Frontal cortex (tissue), 4 donors: Measurements from ENCODE around the gene SLC6A11. TPM values are rescaled to one million over a fixed set of nuclear protein-coding genes. Genes with fewer than 3 reads are reported as not detected.
A peak's percentile ranks its signal among the peaks of the same experiment; 100 is the strongest.

ENCODE experiments used
- DNase-seq, 2 donors: peaks; one replicate each; pipeline ENCODE4 v3.0.0; 2012; ENCODE audit warnings: low spot score in 2 of 2
- FAIRE-seq: peaks from 2 replicates; lab custom pipeline; 2012; peaks lifted over from hg19 to GRCh38; lab: Jason Lieb, UNC
- total RNA-seq: library from RNA; depleted of rRNA; stranded (reverse); fragments of >200 nt; gene quantifications from one replicate; pipeline ENCODE4 v1.2.3, GENCODE V29; 2014
- donor health status: control.
- donor health status: control.
- donor health status: control.

Gene SLC6A11
- total RNA-seq, 1 donor from 2014 or later: 27.3 TPM

DNA sequence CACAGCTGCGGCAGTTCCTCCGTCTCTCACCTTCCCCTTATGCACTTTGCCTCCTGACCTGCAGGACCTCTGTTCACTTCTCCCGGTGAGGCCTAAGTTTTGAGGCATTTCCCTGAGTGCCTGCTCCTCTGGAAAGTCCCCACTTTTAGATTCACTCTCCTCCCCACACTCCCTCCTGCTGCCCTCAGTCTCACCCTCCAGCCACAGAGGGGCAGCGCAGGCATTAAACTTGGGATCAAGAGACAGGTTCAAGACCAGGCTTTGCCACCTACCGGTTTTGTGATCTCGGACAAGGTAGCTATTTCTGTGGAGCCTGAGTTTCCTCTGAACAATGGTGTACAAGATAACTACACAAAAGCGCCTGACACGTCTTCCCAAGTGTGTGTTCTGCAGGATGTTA lies 19.4 kb downstream of the SLC6A11 start:
- DNase-seq (no peak), FAIRE-seq (no peak)

DNA sequence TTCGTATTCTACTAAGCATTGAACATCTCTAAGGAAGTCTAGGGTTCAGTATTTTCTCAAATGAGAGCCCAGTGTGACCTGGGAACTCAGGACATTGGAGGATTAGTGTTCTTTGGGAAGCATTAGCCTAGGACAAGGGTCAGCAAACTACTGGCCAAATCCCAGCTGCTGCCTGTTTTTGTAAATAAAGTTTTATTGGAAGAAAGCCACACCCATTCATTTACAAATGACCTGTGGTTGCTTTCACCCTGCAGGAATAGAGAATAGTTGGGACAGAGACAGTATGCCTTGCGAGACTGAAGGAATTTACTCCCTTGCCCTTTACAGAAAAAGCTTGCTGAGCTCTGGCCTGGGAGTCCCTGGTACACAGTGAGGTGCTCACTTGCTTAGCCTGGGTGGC lies 20.6 kb downstream of the SLC6A11 start:
- no peak for DNase-seq
- no peak for FAIRE-seq

DNA sequence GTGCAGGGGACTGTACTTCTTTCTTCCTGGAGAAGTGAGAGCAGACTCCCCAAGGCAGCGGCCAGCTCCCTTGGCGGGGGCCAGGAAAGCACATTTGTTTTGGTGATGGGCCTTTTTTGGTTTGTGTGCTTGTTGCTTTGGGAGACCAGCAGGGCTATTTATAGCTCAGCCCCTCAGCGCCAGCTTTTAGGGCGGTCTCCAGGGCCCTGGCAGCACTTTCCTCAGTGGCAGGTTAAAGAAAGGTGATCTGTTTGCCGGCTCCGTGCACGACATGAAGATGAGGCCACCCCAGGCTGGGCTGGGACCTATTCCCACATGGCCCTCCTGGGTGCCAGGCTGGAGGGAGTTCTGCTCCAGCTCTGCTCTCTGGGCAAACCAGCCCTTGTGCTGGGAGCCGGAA lies 21.8 kb downstream of the SLC6A11 start:
- DNase-seq (no peak), FAIRE-seq (no peak)

DNA sequence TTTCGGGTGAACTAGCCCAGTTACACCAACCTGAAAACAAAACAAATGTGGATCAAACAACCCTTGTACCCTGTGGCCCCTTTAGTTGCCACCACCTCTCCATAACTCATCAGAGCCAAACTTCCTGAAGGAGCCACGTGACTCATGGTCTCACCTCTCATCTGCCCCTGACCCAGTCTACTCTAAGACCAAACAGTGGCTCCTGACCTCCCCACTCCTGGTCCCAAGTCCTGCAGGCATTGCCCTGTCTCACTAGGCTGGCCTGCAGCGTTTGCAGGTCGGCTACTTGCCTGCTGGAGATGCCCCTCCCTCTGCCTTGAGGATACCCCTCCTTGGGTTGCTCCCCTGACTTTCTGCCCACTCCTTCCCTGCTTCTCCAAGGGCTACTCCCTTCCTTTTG lies 23.1 kb downstream of the SLC6A11 start:
- DNase-seq (no peak), FAIRE-seq (no peak)

DNA sequence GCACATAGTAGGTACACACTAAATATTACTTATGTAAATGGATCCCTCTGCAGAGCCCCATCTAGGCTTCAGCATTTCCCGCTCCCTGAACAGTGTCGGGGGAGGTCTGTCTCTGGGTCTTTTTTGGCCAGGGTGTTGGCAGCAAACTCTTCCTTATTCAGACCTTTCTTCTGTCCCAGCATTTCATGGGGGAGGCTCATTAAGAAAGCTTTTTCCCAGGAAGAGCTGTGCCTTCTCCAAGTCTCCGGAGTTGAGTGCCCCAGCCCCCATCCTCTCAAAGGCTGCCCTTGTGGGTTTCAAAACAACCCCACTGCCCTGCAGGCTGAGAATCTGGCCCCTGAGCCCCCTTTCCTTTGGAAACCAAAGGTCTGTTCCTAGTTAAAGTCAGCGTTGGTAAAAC lies 25.1 kb downstream of the SLC6A11 start:
- FAIRE-seq (no peak), DNase-seq (no peak)

DNA sequence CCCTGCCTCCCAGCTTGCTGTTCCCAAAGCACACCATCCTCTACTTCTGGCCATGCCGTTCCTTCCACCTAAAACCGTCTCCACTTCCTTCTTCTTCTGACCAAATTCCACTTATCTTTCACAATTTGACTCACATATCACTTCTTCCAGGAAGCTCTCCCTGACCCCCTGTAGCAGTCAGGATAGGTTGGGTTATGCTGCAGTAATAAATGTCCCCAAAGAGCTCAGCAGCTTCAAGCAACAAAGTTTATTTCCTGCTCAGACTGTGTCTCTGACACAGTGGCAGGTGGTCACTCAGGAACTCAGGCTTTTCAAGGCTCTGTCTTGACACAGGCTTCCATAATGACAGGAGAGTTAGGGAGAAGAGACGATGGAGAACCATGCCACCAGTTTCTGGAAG lies 27.4 kb downstream of the SLC6A11 start:
- FAIRE-seq: no peak
- no peak for DNase-seq

DNA sequence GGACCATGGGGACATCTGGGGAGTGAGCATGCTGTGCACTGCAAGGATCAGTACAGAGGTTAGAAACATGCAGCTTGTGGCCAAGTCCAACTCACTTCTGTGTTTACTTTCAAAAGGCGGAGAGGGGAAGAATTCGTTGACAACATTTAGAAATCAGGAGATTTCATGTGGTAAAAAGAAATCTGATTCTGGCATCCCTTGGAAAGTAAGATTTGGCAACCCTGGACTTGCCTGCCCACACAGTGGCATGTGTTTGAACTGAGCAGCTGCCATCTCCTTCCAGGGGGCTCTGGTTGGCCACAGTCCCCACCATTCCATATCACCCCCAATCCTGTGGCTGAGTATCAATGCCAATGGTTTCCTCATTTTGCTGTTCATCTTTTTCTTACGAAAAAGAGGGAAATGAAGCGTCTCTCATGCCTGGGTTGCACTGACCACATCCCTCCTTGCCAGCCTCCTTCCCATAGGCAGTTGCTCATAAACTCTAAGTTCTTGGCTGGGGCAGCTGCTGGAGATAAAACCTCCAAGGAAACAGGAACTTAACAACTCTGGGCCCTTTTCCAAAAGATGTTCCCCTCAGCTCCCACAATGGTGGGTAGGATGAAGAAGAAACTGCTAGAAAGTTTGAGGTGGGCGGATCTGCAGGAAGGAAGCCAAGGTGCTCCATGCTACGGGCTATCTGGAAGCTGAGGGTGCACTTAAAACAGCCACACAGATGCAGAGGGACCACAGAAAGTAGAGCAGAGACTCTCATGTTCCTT lies 29.2 kb downstream of the SLC6A11 start:
- FAIRE-seq: no peak
- peak in 1 of 2 donors; percentile 22 for DNase-seq

DNA sequence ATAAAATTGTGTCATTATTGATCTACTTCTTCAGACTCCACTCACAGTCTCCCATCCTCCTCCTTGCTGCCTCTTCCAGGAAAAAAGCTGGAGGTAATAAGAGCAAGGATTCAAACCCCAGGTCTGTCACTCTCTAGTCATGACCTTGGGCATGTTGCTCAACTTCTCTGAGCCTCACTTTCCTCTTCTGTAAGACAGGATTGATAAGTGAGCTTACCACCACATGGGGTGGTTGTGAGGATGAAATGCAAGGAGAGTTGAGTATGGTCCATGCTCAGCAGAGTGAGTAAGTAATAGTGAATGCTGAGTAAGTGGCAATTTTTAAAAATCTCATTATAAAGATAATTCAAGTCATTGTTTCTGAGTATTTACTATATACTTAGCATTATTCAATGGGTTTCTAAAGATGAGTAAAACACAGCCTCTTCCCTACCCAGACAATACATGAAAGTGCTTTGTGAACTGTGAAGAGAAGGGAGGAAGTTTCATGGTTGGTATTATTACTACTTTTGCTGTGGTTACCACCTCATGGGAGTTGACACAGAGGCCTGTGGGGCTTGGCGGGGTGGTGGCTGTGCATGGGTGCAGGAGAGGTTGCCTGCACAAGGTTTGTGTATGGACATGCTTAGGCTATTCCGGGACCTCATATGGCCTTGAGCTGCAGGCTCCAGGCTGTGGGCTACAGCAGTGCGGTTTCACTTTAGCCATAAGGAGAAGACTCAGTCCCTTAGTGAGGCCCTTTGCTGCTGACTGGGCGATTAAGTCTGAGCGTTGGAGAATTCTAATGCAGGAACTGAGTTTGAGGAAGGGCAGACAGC lies 30.0 kb downstream of the SLC6A11 start:
- DNase-seq (no peak), FAIRE-seq (no peak)

DNA sequence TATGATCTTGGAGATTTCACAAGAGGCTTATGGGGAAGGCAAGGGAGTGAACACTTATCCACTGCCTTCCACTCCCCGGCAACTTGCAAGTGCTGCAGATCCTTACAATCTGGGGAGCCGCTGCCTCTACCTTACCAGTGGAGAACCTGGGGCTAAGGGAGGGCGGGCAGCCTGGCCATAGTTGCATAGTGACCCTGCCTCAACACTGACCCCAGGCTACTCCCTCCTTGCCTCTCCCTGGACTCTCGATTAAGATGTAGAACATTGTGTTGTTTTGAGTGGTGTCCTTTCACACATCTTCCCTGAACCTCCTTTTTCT lies 30.6 kb downstream of the SLC6A11 start:
- no peak for FAIRE-seq
- no peak for DNase-seq

DNA sequence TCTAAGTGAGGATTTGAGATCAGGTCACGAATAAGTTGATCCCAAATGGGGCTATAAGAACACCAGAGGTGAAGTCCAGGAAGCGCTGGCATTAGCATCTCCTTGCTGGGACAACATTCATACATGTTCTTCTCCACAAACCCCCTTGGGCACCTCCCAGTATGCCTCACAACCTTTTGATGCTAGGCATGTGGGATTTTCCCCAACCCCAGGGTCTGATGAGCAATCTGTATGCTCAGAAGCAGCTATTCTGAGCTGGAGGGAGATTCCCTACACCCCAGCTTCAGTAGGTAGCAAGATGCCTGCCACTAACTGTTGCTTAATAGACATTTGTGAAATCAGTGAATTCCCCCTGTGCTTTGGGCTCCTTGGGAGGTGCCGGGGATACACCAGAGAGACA lies 32.2 kb downstream of the SLC6A11 start:
- DNase-seq: no peak
- no peak for FAIRE-seq

DNA sequence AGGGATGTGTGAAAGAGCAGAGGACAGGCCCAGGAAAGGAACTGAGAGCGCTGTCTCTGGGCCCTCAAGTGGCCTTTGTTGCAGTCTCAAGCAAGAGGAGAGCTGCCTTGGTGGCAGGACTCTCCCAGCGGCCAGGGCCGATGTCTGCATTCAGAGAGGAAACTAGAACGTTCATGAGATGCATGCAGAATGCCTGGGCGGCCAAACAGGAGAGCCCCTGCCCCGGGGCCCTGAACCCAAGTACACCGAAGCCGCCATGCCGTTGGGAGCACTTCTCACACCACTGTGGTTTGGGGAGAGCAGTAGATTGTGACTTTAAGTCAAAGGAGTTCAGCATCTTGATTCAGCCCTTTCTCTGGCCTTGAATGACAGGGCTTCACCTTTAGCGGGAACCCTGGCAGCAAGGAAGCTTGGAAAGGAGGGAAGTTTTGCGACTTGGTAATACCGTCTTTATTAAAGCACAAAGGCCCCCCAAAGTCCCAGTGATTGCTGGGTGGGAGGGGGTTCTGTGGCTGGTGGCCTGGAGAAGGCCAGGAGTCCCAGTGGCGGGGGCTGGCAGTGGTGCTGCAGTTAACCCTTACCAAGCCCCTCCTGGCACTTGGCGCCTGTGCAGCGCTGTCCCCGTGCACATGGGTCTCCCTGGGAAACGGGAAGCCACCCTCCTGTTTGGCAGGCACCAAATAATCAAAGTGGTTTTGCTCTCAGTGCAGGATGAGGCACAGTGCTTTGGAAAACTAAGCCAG lies 36.2 kb downstream of the SLC6A11 start:
- no peak for FAIRE-seq

DNA sequence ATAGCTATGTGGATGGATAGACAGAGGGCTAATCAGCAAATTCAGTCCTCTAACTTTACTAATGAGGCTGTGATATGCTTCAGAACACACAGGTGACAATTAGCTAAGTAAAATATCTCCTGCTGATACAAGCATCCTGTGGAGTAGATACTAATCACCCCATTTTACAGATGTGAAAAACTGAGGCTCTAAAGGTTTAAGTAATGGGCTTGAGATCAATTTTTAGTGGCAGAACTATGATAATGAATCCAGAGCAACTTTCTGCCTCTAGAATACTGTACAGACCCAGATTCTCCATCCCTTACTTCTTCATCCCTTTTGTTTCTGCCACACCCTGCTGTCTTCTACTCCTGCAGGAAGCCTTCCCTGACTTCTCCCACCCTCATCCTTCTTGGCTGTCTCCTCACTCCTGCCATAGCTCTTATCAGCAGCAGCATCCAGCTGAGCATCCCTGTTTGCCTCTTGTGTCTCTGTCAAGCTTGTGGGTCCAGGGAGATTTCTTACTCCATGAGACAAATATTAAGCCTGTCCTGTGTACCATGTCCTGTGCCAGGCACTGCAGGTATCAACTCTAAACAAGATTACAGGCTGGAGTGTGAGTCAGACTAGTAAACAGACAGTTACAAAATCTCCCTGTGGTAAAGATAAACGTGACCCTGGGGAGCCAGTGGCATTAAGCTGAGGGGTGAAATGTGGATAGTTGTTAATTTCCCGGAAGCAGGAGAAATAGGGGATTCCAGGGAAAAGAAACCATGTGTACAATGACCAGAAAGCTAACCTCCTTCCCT lies 39.2 kb downstream of the SLC6A11 start:
- no peak for FAIRE-seq
- no peak for DNase-seq

More for the DNA sequence above, 36.2 kb downstream of the SLC6A11 start:
- DNase-seq: no peak

DNA sequence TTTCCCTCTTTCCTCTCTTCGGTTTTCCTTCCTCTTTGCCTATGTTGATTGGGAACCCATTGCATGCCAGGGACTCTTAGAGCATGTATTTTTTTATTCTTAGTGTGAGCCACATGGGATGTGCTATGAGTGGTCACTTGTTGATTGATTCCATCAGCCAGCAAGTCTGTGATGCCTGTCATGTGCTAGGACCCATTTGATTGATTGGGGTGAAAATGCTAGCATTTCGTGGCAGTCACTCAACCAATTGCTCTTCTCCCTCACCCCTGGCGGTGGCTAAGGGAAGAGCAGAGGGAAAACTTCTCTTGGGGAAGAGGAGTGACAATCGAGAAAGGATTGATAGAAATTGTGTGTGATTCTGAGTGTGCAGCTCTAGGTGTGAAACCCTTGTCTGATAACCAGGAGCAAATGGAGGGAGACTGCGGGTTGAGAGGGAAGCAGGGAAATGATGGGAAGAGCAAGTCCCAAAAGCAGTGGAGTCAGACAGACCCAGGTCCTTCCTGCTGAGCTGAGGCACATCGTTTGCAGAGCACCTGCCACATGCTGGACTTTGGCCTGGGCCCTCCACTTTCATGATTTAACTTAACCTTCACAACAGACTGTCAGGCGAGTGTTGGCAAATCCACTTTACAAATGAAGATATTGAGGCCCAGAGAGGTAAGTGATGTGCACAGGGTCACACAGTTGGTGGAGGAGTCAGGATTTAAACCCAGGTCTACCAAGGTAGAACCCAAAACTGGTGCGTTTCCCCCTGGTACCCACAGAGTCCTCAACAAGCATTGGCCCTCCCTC lies 40.0 kb downstream of the SLC6A11 start:
- FAIRE-seq (no peak), DNase-seq (no peak)

DNA sequence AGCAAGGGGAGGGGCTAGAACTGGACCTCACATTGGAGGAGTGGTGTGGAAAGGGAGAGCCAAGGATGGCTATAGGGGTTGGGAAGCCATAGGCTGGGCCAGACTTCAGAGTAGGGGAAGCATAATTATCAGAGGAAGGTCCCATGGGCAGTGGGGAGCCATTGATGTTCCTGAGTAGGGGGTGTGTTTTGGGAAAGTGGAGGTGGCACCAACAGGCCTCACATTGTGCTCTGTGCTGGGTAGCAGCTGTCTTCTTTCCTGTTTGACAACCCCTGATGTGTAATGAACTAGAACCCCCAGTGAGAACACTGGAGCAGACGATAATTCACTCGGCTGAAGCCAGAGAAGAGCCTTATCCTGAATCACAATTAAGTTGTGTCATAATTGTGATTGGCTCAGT lies 41.2 kb downstream of the SLC6A11 start:
- DNase-seq: no peak
- no peak for FAIRE-seq

DNA sequence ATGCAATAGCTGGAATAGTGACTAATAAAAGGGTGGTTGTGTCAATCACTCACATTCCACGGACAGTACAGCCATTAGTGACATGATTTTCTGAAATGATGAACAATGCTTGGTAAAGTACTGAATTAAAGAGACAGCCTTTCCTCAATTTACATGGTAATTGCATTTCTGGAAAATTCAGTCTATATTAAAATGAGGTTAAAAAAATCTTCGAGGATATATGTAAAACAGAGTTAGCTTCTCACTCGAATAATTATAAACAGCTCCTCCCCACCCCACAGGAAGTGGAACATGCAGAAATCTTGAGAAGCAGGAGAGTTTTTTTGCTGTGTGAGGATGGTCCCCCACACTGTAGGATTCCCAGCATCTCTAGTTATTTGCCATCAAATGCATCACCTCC lies 42.1 kb downstream of the SLC6A11 start:
- FAIRE-seq (no peak), DNase-seq (no peak)

DNA sequence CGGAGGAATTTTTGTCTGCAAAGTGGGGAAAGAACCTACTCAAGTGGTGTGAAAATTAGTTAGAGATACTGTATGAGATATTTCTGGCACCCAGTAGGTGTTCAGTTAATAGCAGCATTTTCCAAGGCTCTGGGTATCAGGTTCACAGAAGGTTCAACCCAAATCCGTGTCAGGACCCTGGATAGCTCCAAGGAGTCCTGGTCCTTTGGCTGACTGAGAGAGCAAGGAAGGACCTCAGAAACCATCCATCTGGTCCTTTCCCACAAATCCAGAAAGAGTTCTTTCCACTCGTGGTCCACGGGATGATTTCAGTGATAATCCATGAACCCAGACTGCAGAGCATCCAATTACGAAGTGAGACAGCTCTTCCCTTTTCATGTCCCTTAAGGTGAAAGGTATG lies 51.4 kb downstream of the SLC6A11 start:
- no peak for DNase-seq

DNA sequence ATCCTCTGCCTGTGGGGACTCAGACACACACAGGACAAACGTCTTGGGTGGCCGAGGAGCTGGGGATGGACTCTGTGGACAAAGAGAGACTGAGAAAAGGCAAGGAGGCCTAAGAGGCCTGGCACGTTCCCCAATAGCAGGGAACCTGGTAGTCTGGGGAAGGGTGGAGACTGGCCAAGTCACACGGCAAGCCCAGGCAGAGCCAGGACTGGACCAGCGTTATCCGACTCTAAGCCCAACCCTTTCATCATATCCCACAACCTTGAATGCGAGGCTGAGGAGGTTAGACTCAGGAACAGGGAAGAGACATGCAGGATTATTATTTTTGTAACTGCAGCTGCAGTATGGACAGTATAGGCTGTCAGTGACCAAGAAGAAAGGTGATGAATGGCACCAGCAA lies 53.4 kb downstream of the SLC6A11 start:
- no peak for FAIRE-seq
- no peak for DNase-seq

More for the DNA sequence above, 51.4 kb downstream of the SLC6A11 start:
- no peak for FAIRE-seq

DNA sequence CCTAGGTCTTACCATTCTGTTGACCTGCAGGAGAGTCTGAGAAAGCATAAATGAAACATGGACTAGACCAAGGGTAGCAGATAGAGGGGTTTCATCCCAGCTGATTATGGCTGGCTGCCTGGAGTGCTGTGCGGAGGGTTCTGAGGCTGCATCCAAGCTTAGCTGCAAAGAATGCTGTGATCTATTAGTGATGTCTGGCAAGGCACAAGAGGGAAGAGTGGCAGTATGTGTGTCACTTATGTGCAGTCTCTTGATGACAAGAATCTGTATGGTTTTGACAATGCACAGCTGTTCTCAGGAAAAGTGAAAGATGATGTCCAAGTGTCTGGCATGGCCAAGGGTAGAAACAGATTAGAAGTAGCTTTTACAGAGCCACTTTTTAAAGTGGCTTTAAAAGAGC lies 54.3 kb downstream of the SLC6A11 start:
- DNase-seq: no peak
- no peak for FAIRE-seq

DNA sequence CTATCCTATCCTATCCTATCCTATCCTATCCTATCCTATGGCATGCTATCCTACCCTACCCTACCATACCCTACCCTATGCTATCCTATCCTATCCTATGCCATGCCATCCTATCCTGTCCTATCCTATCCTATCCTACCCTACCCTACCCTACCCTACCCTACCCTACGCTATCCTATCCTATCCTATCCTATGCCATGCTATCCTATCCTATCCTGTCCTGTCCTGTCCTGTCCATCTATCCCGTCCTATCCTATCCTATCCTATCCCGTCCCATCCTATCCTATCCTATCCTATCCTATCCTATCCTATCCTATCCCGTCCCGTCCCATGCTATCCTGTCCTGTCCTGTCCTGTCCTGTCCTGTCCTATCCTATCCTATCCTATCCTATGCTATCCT lies 57.4 kb downstream of the SLC6A11 start:
- DNase-seq (no peak), FAIRE-seq (no peak)
